Measurements from ENCODE around the gene SLC4A4.

SLC4A4 gene

GRCh38 chr4:71607780-71608677 lies 269.2 kb downstream of the SLC4A4 start:
- no peak for DNase-seq

- DNase-seq: no peak
Measured at GRCh38 chr4:71608678-71609071, 269.9 kb downstream of the SLC4A4 start.

GRCh38 chr4:71609167-71609566 lies 270.3 kb downstream of the SLC4A4 start:
- no peak for DNase-seq

GRCh38 chr4:71609651-71610050 lies 270.8 kb downstream of the SLC4A4 start:
- no peak for DNase-seq

GRCh38 chr4:71614621-71615020 lies 275.8 kb downstream of the SLC4A4 start:
- no peak for DNase-seq

- DNase-seq: no peak
Measured at GRCh38 chr4:71616168-71616811, 277.5 kb downstream of the SLC4A4 start.

All from NCI-H2081 (cell line).